HG03457 (cell line): ENCODE data around the gene C1orf74.
"Not testable (repeated sequence)": the region's sequence is repeated elsewhere in the genome, so short reads cannot be mapped to it uniquely, and the experiment has no call there.

Source experiments
- ATAC-seq: cut with Tn5 transposase; IDR thresholded peaks from one replicate; pipeline ENCODE4 v1.9.1; 2021; ENCODE audit warnings: moderate number of reproducible peaks; ENCODE audit not compliant: unreplicated experiment

C1orf74 gene

GRCh38 chr1:209805875-209806760 lies 21.8 kb upstream of the C1orf74 start, which contains the start of gene IRF6:
Gene IRF6, minus strand, starts transcription at chr1:209806142. Its CDS starts 4,729 bp downstream, at chr1:209801413.
- ATAC-seq = peak; percentile 91

- ATAC-seq = no peak
Observed at GRCh38 chr1:209805341-209805781, 21.0 kb upstream of the C1orf74 start.

GRCh38 chr1:209803568-209803967 lies 19.2 kb upstream of the C1orf74 start:
- ATAC-seq = no peak

GRCh38 chr1:209802780-209803152 lies 18.4 kb upstream of the C1orf74 start:
- no peak for ATAC-seq

GRCh38 chr1:209802117-209802779 lies 17.9 kb upstream of the C1orf74 start:
- ATAC-seq = no peak

- no peak for ATAC-seq
Observed at GRCh38 chr1:209800984-209801834, 16.9 kb upstream of the C1orf74 start.

GRCh38 chr1:209797978-209798639 lies 13.8 kb upstream of the C1orf74 start:
- no peak for ATAC-seq

GRCh38 chr1:209793711-209794110 lies 9.4 kb upstream of the C1orf74 start:
- not testable (repeated sequence) for ATAC-seq

- no peak for ATAC-seq
Observed at GRCh38 chr1:209791920-209792319, 7.6 kb upstream of the C1orf74 start.

- no peak for ATAC-seq
Observed at GRCh38 chr1:209790286-209791193, 6.2 kb upstream of the C1orf74 start.

GRCh38 chr1:209789245-209789644 lies 4.9 kb upstream of the C1orf74 start:
- ATAC-seq = no peak

- no peak for ATAC-seq
Observed at GRCh38 chr1:209787551-209787950, 3.2 kb upstream of the C1orf74 start.

- no peak for ATAC-seq
Observed at GRCh38 chr1:209786146-209786545, 1.8 kb upstream of the C1orf74 start.

GRCh38 chr1:209785592-209785991 lies 1.2 kb upstream of the C1orf74 start:
- no peak for ATAC-seq

GRCh38 chr1:209783386-209783785 lies 973 bp downstream of the C1orf74 start:
- ATAC-seq = no peak

GRCh38 chr1:209780268-209780667 lies 4.1 kb downstream of the C1orf74 start:
- no peak for ATAC-seq

GRCh38 chr1:209778102-209778501 lies 6.3 kb downstream of the C1orf74 start:
- no peak for ATAC-seq

GRCh38 chr1:209777587-209777986 lies 6.8 kb downstream of the C1orf74 start:
- no peak for ATAC-seq

GRCh38 chr1:209775678-209776077 lies 8.7 kb downstream of the C1orf74 start:
- no peak for ATAC-seq

- no peak for ATAC-seq
Observed at GRCh38 chr1:209774592-209774991, 9.8 kb downstream of the C1orf74 start.
